A673 (cell line): Measurements from ENCODE around the gene SLC5A4. TPM values are rescaled to one million over a fixed set of nuclear protein-coding genes. Genes with fewer than 3 reads are reported as not detected.
"Not testable (repeated sequence)": the region's sequence is repeated elsewhere in the genome, so short reads cannot be mapped to it uniquely, and the experiment has no call there.

Experiments used
- Bru-seq: library from RNA; stranded (reverse); fragments of 400-500 nt; gene quantifications from one replicate; lab custom pipeline; 2021; lab: Mats Ljungman, UMichigan
- BruChase-seq, 2 experiments: library from RNA; stranded (reverse); fragments of 400-500 nt; gene quantifications; one replicate each; lab custom pipeline; 2021; lab: Mats Ljungman, UMichigan
- BruUV-seq: library from RNA; stranded (reverse); fragments of 400-500 nt; replicated peaks from 2 replicates; lab custom pipeline; 2021; lab: Mats Ljungman, UMichigan
- CTCF ChIA-PET: fragments of 300-600 bp; sonication (Branson Sonifier 250); formaldehyde crosslinking; loops from one replicate; lab custom pipeline; 2022; ENCODE audit warnings: antibody characterized with exemption; lab: Charles Lee
- POLR2A ChIA-PET: fragments of 300-600 bp; sonication (Branson Sonifier 250); formaldehyde crosslinking; loops from one replicate; lab custom pipeline; 2022; ENCODE audit warnings: antibody characterized with exemption; ENCODE audit not compliant: low non-redundant PET; lab: Charles Lee
- DNase-seq: peaks from one replicate; pipeline ENCODE4 v3.0.0-alpha.2; 2015; ENCODE audit warnings: low spot score
- H3K27ac ChIP-seq: fragments of 200-600 bp; sonication (generic); 2 replicates; pipeline ENCODE4 v1.5.1; 2016; ENCODE audit warnings: mixed run types, low read depth, mild to moderate bottlenecking, mixed read lengths, antibody characterized with exemption, low read length; ENCODE audit not compliant: poor library complexity, severe bottlenecking
- H3K27me3 ChIP-seq: fragments of 200-600 bp; sonication (generic); replicated peaks from 2 replicates; pipeline ENCODE4 v1.6.1; 2017; ENCODE audit warnings: mixed run types, low read depth, mild to moderate bottlenecking, mixed read lengths, antibody characterized with exemption, low read length; ENCODE audit not compliant: insufficient read depth, poor library complexity
- H3K36me3 ChIP-seq: fragments of 200-600 bp; sonication (generic); 2 replicates; pipeline ENCODE4 v1.6.1; 2016; ENCODE audit warnings: mixed run types, mild to moderate bottlenecking, mixed read lengths, antibody characterized with exemption, low read length; ENCODE audit not compliant: insufficient read depth, poor library complexity, severe bottlenecking
- H3K4me1 ChIP-seq: fragments of 200-600 bp; sonication (generic); 2 replicates; pipeline ENCODE4 v1.6.1; 2017; ENCODE audit warnings: mixed run types, mild to moderate bottlenecking, mixed read lengths, antibody characterized with exemption, low read length; ENCODE audit not compliant: insufficient read depth, poor library complexity, severe bottlenecking
- H3K4me3 ChIP-seq: fragments of 200-600 bp; sonication (generic); 2 replicates; pipeline ENCODE4 v1.5.1; 2016; ENCODE audit warnings: low read depth, mixed run types, mild to moderate bottlenecking, mixed read lengths, low read length; ENCODE audit not compliant: poor library complexity, severe bottlenecking
- H3K9me3 ChIP-seq: fragments of 200-600 bp; sonication (generic); 2 replicates; pipeline ENCODE4 v1.6.1; 2016; ENCODE audit warnings: mixed run types, low read depth, mild to moderate bottlenecking, mixed read lengths, antibody characterized with exemption, low read length; ENCODE audit not compliant: poor library complexity, severe bottlenecking
- CTCF ChIP-seq: fragments of 300-800, 200-600 bp; sonication (generic); conservative IDR thresholded peaks from 2 replicates; pipeline ENCODE4 v1.5.1; 2017; ENCODE audit warnings: low read depth, mild to moderate bottlenecking, antibody characterized with exemption, low read length, moderate library complexity, mixed read lengths
- EZH2 ChIP-seq: fragments of 200-600 bp; sonication (generic); IDR thresholded peaks from 2 replicates; pipeline ENCODE4 v1.6.1; 2017; ENCODE audit warnings: borderline replicate concordance, low read depth, mild to moderate bottlenecking, mixed read lengths, antibody characterized with exemption, low read length; ENCODE audit not compliant: poor library complexity, severe bottlenecking
- intact Hi-C: fragments of 100-400 bp; cut with micrococcal nuclease; formaldehyde crosslinking; loops from one replicate; pipeline ENCODE4 v1.10.0; 2022; ENCODE audit not compliant: unreplicated experiment
- long read RNA-seq: library from polyadenylated mRNA; stranded (forward); transcript quantifications from one replicate; pipeline ENCODE4 v2.0.0, GENCODE V29; 2022
- total RNA-seq: library from RNA; stranded (reverse); gene quantifications from 2 replicates; pipeline ENCODE4 v1.2.3, GENCODE V29; 2021

The SLC5A4 gene
- total RNA-seq (0.15 and 0.19 TPM in 2 replicates), Bru-seq, nascent RNA (percentile 23 among the genes with signal in this experiment), BruChase-seq, experiment 1, labeled RNA remaining after a 2-hour chase (percentile 28 among the genes with signal in this experiment), BruChase-seq, experiment 2, labeled RNA remaining after a 6-hour chase (percentile 31 among the genes with signal in this experiment)
- long read RNA-seq, partial matches to known transcripts, result 0 of 6 reads
- long read RNA-seq, other reads (novel, unspliced or antisense), result 6 of 6 reads

- Histone ChIP-seq H3K27me3 (no peaks in the 10 kb centered on the region), H3K4me1 (no peaks in the 10 kb centered on the region), H3K9me3 (no peaks in the 10 kb centered on the region), H3K4me3 (no peak within 1 kb of the TSS), H3K36me3 (no peaks in the 10 kb centered on the region), H3K27ac (no peak within 1 kb of the TSS)
- intact Hi-C loops, result no loop called here
- DNase-seq, result no peak
- ChIA-PET POLR2A (no interaction called here), CTCF (no interaction called here)
- no TSS peak for BruUV-seq
- TF ChIP-seq CTCF, result no peak
- no peak for TF ChIP-seq EZH2
Observed at GRCh38 chr22:32255217-32255616, at the start of gene SLC5A4. SLC5A4 (minus strand) TSS chr22:32255347; CDS start chr22:32255329, 18 bp downstream.

- H3K27me3 ChIP-seq, H3K4me3 ChIP-seq, H3K9me3 ChIP-seq, H3K4me1 ChIP-seq, BruUV-seq, H3K36me3 ChIP-seq, DNase-seq, intact Hi-C loops, POLR2A ChIA-PET, CTCF ChIA-PET, H3K27ac ChIP-seq: not testable (repeated sequence)
Observed at GRCh38 chr22:32293921-32294320, 38.8 kb upstream of the SLC5A4 start.

- intact Hi-C loops, result no loop called here
- Histone ChIP-seq H3K27me3 (no peaks in the 10 kb centered on the region), H3K4me3 (no peak overlapping the region), H3K36me3 (no peaks in the 10 kb centered on the region), H3K4me1 (no peaks in the 10 kb centered on the region), H3K9me3 (no peaks in the 10 kb centered on the region), H3K27ac (no peak overlapping the region)
- POLR2A ChIA-PET, result interaction anchor here (0.6 kb wide), 1 partner anchor 92 kb away, joined by 4 read pairs; no protein-coding TSS in a partner anchor
- BruUV-seq, result no TSS peak
- TF ChIP-seq EZH2, result no peak
- no peak for TF ChIP-seq CTCF
- DNase-seq, result no peak
- CTCF ChIA-PET, result no interaction called here
Observed at GRCh38 chr22:32286290-32286840, 31.2 kb upstream of the SLC5A4 start.
